ENCODE measurements around the gene PRAME. TPM values are rescaled to one million over a fixed set of nuclear protein-coding genes. Genes with fewer than 3 reads are reported as not detected.

PRAME gene
- total and polyA plus RNA-seq, 2 experiments from 2014 or later: not detected

GRCh38 chr22:22550789-22551434 is 8.2 kb downstream of the PRAME start:
- H3K27ac ChIP-seq (ENCODE audit: low read depth): no peak overlapping the region
- peaks cover 99% of the 10 kb centered on the region for H3K27me3 ChIP-seq (ENCODE audit: insufficient read depth)
- no peaks in the 10 kb centered on the region for H3K36me3 ChIP-seq (ENCODE audit: insufficient read depth)
- Mint-ChIP-seq H3K27ac (no peak overlapping the region), H3K9me3 (peaks cover 2% of the 10 kb centered on the region; the same call in 2 of the 3 replicates), H3K27me3 (ENCODE audit: insufficient read depth, low read depth, poor library complexity) (peaks cover 84% of the 10 kb centered on the region), H3K4me3 (no peak overlapping the region), H3K4me1 (no peaks in the 10 kb centered on the region), H3K36me3 (ENCODE audit: low read depth) (no peaks in the 10 kb centered on the region)
- H3K4me3 ChIP-seq: no peak overlapping the region
- no peak overlapping the region for H3K4me2 ChIP-seq
- H3K79me2 ChIP-seq (replicated peaks; ENCODE audit: insufficient read depth): no peaks in the 10 kb centered on the region
- no peaks in the 10 kb centered on the region for H3K4me1 ChIP-seq (ENCODE audit: insufficient read depth)
- H3K9me2 ChIP-seq (ENCODE audit: insufficient read depth): no peaks in the 10 kb centered on the region
- ATAC-seq: no peak
- H3F3A ChIP-seq (replicated peaks; ENCODE audit: low read depth): no peaks in the 10 kb centered on the region
- no peak for TF ChIP-seq ETS1 (IDR thresholded peaks at IDR 0.05)
- TF ChIP-seq ZNF462 (CRISPR knock-in tag; IDR thresholded peaks at IDR 0.05): no peak
- TF ChIP-seq REST (IDR thresholded peaks at IDR 0.05; ENCODE audit: unreplicated experiment): no peak
- no peak for TF ChIP-seq CTCF (conservative IDR thresholded peaks at IDR 0.05; ENCODE audit: low read depth in 2 of 2)
- no peak for TF ChIP-seq CREB1 (CRISPR knock-in tag; IDR thresholded peaks at IDR 0.05; ENCODE audit: low read depth)
- TF ChIP-seq NANOG (IDR thresholded peaks at IDR 0.05; ENCODE audit: borderline replicate concordance): no peak
- no peak for TF ChIP-seq STAT1 (IDR thresholded peaks at IDR 0.05; ENCODE audit: unreplicated experiment)
- no peak for TF ChIP-seq ZNF114 (CRISPR knock-in tag; IDR thresholded peaks at IDR 0.05)
- H4K20me1 ChIP-seq (replicated peaks; ENCODE audit: insufficient read depth): no peaks in the 10 kb centered on the region; the same call in 1 of the 2 replicates
- DNase-seq (ENCODE audit: low spot score): no peak
- no peak overlapping the region for H2AFZ ChIP-seq
